LNCAP (cell line): ENCODE measurements around the gene ZNF646.

Experiments used
- TF ChIP-seq, protein P1 (sequence below): fragments of 450-650 bp; IDR thresholded peaks from 2 replicates; pipeline ENCODE4 v1.5.1; 2017; ENCODE audit warnings: mild to moderate bottlenecking

The ZNF646 gene

GRCh38 chr16:31073970-31074813 is at the start of gene ZNF646, which contains the start of gene ZNF668:
Gene ZNF646 (plus strand): TSS chr16:31074422. CDS start chr16:31076325, 1,903 bp downstream.
Gene ZNF668 (minus strand): TSS chr16:31074240. CDS start chr16:31064459, 9,781 bp downstream.
- TF ChIP-seq, protein P1, sequence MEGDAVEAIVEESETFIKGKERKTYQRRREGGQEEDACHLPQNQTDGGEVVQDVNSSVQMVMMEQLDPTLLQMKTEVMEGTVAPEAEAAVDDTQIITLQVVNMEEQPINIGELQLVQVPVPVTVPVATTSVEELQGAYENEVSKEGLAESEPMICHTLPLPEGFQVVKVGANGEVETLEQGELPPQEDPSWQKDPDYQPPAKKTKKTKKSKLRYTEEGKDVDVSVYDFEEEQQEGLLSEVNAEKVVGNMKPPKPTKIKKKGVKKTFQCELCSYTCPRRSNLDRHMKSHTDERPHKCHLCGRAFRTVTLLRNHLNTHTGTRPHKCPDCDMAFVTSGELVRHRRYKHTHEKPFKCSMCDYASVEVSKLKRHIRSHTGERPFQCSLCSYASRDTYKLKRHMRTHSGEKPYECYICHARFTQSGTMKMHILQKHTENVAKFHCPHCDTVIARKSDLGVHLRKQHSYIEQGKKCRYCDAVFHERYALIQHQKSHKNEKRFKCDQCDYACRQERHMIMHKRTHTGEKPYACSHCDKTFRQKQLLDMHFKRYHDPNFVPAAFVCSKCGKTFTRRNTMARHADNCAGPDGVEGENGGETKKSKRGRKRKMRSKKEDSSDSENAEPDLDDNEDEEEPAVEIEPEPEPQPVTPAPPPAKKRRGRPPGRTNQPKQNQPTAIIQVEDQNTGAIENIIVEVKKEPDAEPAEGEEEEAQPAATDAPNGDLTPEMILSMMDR: no peak

- TF ChIP-seq, protein P1: no peak
These were observed 48.9 kb upstream of the ZNF646 start for GRCh38 chr16:31025339-31025738.

DNA sequence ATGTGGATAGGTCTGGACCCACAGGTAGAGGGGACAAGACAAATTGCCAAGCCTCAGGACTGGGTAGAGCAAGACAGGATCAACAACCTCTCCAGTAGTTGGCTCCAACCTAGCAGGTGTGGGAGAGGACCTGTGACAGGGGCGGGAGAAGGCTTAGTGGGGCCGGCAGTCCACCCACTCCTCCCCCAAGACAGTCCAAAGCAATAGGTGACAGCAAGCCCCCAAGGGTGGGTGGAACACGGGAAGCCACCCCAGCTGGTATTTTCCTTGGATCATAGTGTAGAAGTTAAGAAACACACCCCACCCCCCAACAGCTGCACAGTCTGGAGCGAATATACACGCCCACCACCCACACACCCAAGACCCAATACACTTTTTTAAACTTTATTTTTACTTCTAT is 45.0 kb upstream of the ZNF646 start:
- TF ChIP-seq, protein P1: no peak

DNA sequence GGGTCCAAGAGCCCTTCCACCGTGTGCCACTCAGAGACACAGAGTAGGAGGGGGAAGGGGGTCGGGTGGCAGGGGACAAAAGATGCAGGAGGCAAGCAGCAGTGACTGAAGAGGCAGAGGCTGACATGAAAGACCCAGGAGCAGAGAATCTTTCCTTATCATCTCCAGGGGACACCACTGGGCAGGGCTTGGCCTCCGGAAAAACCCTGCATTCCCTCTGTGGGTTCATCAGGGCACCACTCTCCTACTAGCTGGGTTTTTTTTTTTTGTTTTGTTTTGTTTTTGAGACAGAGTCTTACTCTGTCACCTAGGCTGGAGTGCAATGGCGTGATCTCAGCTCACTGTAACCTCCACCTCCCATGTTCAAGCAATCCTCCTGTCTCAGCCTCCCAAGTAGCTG is 42.9 kb upstream of the ZNF646 start:
- TF ChIP-seq, protein P1: no peak

GRCh38 chr16:31032736-31033708 is 41.2 kb upstream of the ZNF646 start, which contains the start of gene STX4:
Gene STX4 (plus strand): TSS chr16:31033558. CDS start chr16:31033806, 248 bp downstream.
- TF ChIP-seq, protein P1: no peak

DNA sequence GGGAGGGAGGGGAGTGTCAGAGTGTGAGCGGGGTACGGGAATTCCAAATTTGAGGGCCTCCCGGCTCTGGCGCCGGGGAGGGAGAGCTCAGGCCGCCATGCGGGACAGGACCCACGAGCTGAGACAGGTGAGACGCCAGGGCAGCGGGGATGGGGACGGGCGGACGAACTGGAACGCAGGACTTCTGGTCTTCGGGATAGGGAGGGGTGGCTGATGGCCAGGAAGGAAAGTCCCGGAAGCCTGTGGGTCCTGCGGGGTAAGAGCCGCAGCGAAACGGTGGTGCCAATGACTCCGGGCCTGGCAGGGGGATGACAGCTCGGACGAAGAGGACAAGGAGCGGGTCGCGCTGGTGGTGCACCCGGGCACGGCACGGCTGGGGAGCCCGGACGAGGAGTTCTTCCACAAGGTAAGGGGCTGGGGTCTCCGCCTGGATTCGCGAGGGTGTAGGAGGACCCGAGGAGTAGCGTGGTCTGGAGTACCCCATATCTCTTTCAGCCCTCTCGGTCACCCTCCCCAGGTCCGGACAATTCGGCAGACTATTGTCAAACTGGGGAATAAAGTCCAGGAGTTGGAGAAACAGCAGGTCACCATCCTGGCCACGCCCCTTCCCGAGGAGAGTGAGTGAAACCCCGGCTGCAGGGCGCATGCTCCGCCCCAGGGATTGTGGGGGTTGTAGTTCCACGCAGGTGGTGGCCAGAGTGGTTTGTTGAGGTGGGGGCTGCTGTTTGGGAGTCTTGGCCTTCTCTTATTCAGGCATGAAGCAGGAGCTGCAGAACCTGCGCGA is 40.3 kb upstream of the ZNF646 start:
- TF ChIP-seq, protein P1: no peak

- TF ChIP-seq, protein P1: no peak
These were observed 37.5 kb upstream of the ZNF646 start for GRCh38 chr16:31036691-31037090.
